ENCODE measurements around the gene HSFX1.

GRCh38 chrX:149759824-149760223, 14.0 kb upstream of the HSFX1 start:
- no peak for TF ChIP-seq CTCF (IDR thresholded peaks at IDR 0.05; ENCODE audit: poor library complexity, severe bottlenecking)
- TF ChIP-seq REST (IDR thresholded peaks at IDR 0.05; ENCODE audit: borderline replicate concordance), result no peak
- no peak for TF ChIP-seq RAD21 (conservative IDR thresholded peaks at IDR 0.05)
- no peak for TF ChIP-seq POLR2AphosphoS5 (IDR thresholded peaks at IDR 0.05)
- no peak for TF ChIP-seq SMC3 (conservative IDR thresholded peaks at IDR 0.05; ENCODE audit: poor library complexity)
